ENCODE data around the gene HAVCR2.

DNA sequence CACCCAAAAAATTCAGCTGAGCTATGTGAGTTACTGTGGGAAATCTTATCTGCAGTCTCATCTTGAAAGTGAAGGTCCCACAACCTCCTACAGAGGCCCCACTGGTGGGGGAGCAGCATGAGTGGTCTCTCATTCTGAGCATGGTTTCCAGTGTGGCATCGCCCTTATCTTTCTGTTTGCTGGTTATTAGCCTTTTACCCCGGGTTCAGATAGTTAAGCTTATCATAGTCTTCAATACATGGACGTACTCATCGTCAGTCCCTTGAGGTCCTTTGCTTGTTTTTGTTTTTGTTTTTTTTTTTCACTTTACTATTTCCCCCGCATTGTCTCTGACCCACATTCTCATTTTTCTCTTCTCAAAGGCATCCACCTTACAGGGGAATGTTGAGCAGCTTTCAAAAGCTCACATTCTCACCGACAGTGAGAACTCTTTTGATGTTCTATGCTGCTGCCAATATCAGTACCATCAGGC, 7.7 kb upstream of the HAVCR2 start:
- TF ChIP-seq EZH2 (IDR thresholded peaks at IDR 0.05; ENCODE audit: insufficient read depth, poor library complexity, severe bottlenecking) = no peak
- TF ChIP-seq EZH2phosphoT487 (IDR thresholded peaks at IDR 0.05; ENCODE audit: insufficient read depth, low read depth) = no peak

Data from GM23248 (cell line).